ENCODE measurements around the gene MUC6. TPM values are rescaled to one million over a fixed set of nuclear protein-coding genes. Genes with fewer than 3 reads are reported as not detected.

Gene MUC6
- total and polyA plus RNA-seq, 12 donors: 0.01 to 0.07 TPM; not detected in 10

- TF ChIP-seq CTCF (IDR thresholded peaks at IDR 0.05): no peak
- H3K4me1 ChIP-seq: peaks cover 0 to 4% (median 0%) of the 10 kb centered on the region in 9 donors
- ATAC-seq (no peak), DNase-seq (peak in 1 of 2 donors; percentile 5)
- H3K9me3 ChIP-seq: peaks cover 0 to 6% (median 0%) of the 10 kb centered on the region in 11 donors
- intact Hi-C loops (cut with DNase I): loop anchor here in 2 of 10 donors (10.0 kb wide), 2 partner anchors 118 to 188 kb away; partner anchors contain the start of gene AP2A2 (in 1 of the 2)
- H3K27ac ChIP-seq: no peak overlapping the region
- H3K36me3 ChIP-seq: no peaks in the 10 kb centered on the region
- H3K4me3 ChIP-seq: no peak overlapping the region
- H3K27me3 ChIP-seq: peaks cover 0 to 33% (median 14%) of the 10 kb centered on the region in 7 donors
- 91% methylated on average over 25 to 26 of the region's 26 CpGs for WGBS, 2 donors
Measured at GRCh38 chr11:1042626-1043562, 6.4 kb upstream of the MUC6 start.

GRCh38 chr11:1041936-1042608 is 5.6 kb upstream of the MUC6 start:
- TF ChIP-seq CTCF (IDR thresholded peaks at IDR 0.05): no peak
- no peaks in the 10 kb centered on the region for H3K36me3 ChIP-seq
- intact Hi-C loops (cut with DNase I): loop anchor here in 2 of 10 donors (10.0 kb wide), 2 partner anchors 117 to 187 kb away; partner anchors contain the start of gene AP2A2 (in 1 of the 2)
- no peak overlapping the region for H3K4me3 ChIP-seq
- DNase-seq (peak in 1 of 2 donors; percentile 18), ATAC-seq (peak in 4 of 8 donors; percentile 21 to 38 (median 30))
- H3K9me3 ChIP-seq: peaks cover 0 to 6% (median 0%) of the 10 kb centered on the region in 11 donors
- H3K27ac ChIP-seq: no peak overlapping the region
- H3K27me3 ChIP-seq: peaks cover 0 to 41% (median 18%) of the 10 kb centered on the region in 7 donors
- H3K4me1 ChIP-seq: peaks cover 0 to 4% (median 0%) of the 10 kb centered on the region in 9 donors
- 38 to 39% methylated on average over 18 of the region's 18 CpGs for WGBS, 2 donors

GRCh38 chr11:1041471-1041870 is 5.0 kb upstream of the MUC6 start:
- DNase-seq (peak in 1 of 2 donors; percentile 8), ATAC-seq (peak in 1 of 8 donors; percentile 8)
- TF ChIP-seq CTCF (IDR thresholded peaks at IDR 0.05): no peak
- intact Hi-C loops (cut with DNase I): loop anchor here in 2 of 10 donors (10.0 kb wide), 2 partner anchors 117 to 187 kb away; partner anchors contain the start of gene AP2A2 (in 1 of the 2)
- H3K36me3 ChIP-seq: no peaks in the 10 kb centered on the region
- H3K4me3 ChIP-seq: no peak overlapping the region
- no peak overlapping the region for H3K27ac ChIP-seq
- peaks cover 0 to 47% (median 24%) of the 10 kb centered on the region in 7 donors for H3K27me3 ChIP-seq
- 69 to 80% methylated on average over 8 to 9 of the region's 9 CpGs for WGBS, 2 donors
- H3K4me1 ChIP-seq: peaks cover 0 to 4% (median 0%) of the 10 kb centered on the region in 9 donors
- peaks cover 0 to 6% (median 0%) of the 10 kb centered on the region in 11 donors for H3K9me3 ChIP-seq

- DNase-seq: peak in 1 of 2 donors; percentile 7
- WGBS, 2 donors: 79 to 92% methylated on average over 8 of the region's 8 CpGs
Measured at GRCh38 chr11:1041149-1041467, 4.6 kb upstream of the MUC6 start.

More at GRCh38 chr11:1041149-1041467, 4.6 kb upstream of the MUC6 start:
- Histone ChIP-seq H3K27me3 (peaks cover 0 to 51% (median 28%) of the 10 kb centered on the region in 7 donors), H3K4me1 (peaks cover 0 to 4% (median 0%) of the 10 kb centered on the region in 9 donors), H3K4me3 (no peak overlapping the region), H3K27ac (no peak overlapping the region), H3K9me3 (peaks cover 0 to 6% (median 0%) of the 10 kb centered on the region in 11 donors), H3K36me3 (no peaks in the 10 kb centered on the region)
- no peak for TF ChIP-seq CTCF (IDR thresholded peaks at IDR 0.05)
- no peak for ATAC-seq
- intact Hi-C loops (cut with DNase I): loop anchor here in 2 of 10 donors (10.0 kb wide), 2 partner anchors 116 to 186 kb away; partner anchors contain the start of gene AP2A2 (in 1 of the 2)

Data from heart right ventricle (tissue), 16 donors.